Loucy (cell line): ENCODE results near the gene DGKI.

Experiments
- H2AFZ ChIP-seq: fragments of 200-600 bp; sonication (generic); 2 replicates; pipeline ENCODE4 v1.6.0; 2016; ENCODE audit warnings: antibody characterized with exemption, mild to moderate bottlenecking, low read length, moderate library complexity
- H3F3A ChIP-seq: fragments of 200-600 bp; 2 replicates; pipeline ENCODE4 v1.6.0; 2016; ENCODE audit warnings: antibody characterized with exemption, low read depth, mild to moderate bottlenecking
- H3K27me3 ChIP-seq: fragments of 200-600 bp; sonication (generic); 2 replicates; pipeline ENCODE4 v1.6.1; 2014; ENCODE audit warnings: low read length, mild to moderate bottlenecking; ENCODE audit not compliant: insufficient read depth, poor library complexity, severe bottlenecking
- H3K36me3 ChIP-seq: fragments of 200-600 bp; sonication (generic); 2 replicates; pipeline ENCODE4 v1.6.1; 2016; ENCODE audit warnings: low read length; ENCODE audit not compliant: insufficient read depth
- H3K4me1 ChIP-seq: fragments of 200-600 bp; sonication (generic); 2 replicates; pipeline ENCODE4 v1.5.1; 2014; ENCODE audit warnings: low read length, mild to moderate bottlenecking; ENCODE audit not compliant: insufficient read depth, poor library complexity, severe bottlenecking
- H3K4me2 ChIP-seq: fragments of 200-600 bp; sonication (generic); 2 replicates; pipeline ENCODE4 v1.6.0; 2014; ENCODE audit warnings: antibody characterized with exemption, low read length, low read depth, mild to moderate bottlenecking; ENCODE audit not compliant: poor library complexity, severe bottlenecking
- H3K4me3 ChIP-seq: fragments of 200-600 bp; sonication (generic); 2 replicates; pipeline ENCODE4 v1.5.1; 2014; ENCODE audit warnings: low read length, mild to moderate bottlenecking, mixed read lengths; ENCODE audit not compliant: poor library complexity, severe bottlenecking
- H3K79me2 ChIP-seq: fragments of 200-600 bp; sonication (generic); 2 replicates; pipeline ENCODE4 v1.6.1; 2014; ENCODE audit warnings: low read length; ENCODE audit not compliant: insufficient read depth
- H3K9ac ChIP-seq: fragments of 200-600 bp; sonication (generic); 2 replicates; pipeline ENCODE4 v1.6.0; 2014; ENCODE audit warnings: mild to moderate bottlenecking, low read depth, low read length, moderate library complexity; ENCODE audit not compliant: poor library complexity, severe bottlenecking
- H3K9me2 ChIP-seq: fragments of 200-600 bp; sonication (generic); replicated peaks from 2 replicates; pipeline ENCODE4 v1.6.1; 2016; ENCODE audit warnings: low read depth, low read length, mixed read lengths
- H3K9me3 ChIP-seq: fragments of 200-600 bp; sonication (generic); 2 replicates; pipeline ENCODE4 v1.6.1; 2014; ENCODE audit warnings: mild to moderate bottlenecking, antibody characterized with exemption, low read length, low read depth; ENCODE audit not compliant: insufficient read depth
- H4K20me1 ChIP-seq: fragments of 200-600 bp; sonication (generic); 2 replicates; pipeline ENCODE4 v1.6.0; 2014; ENCODE audit warnings: antibody characterized with exemption, low read length, mild to moderate bottlenecking; ENCODE audit not compliant: insufficient read depth, poor library complexity, severe bottlenecking
- CTCF ChIP-seq: fragments of 200-600 bp; sonication (generic); conservative IDR thresholded peaks from 2 replicates; pipeline ENCODE4 v1.5.1; 2014; ENCODE audit warnings: mild to moderate bottlenecking, antibody characterized with exemption, low read length
- EZH2phosphoT487 ChIP-seq: fragments of 200-600 bp; IDR thresholded peaks from 2 replicates; pipeline ENCODE4 v1.6.1; 2018; ENCODE audit warnings: antibody characterized with exemption, mild to moderate bottlenecking, moderate library complexity, borderline replicate concordance

DGKI gene

GRCh38 chr7:137787301-137787976, 59.3 kb downstream of the DGKI start:
- Histone ChIP-seq H3K9me2 (no peaks in the 10 kb centered on the region), H3K9me3 (no peaks in the 10 kb centered on the region), H2AFZ (no peak overlapping the region), H3K4me2 (no peak overlapping the region), H3F3A (no peaks in the 10 kb centered on the region), H3K79me2 (no peaks in the 10 kb centered on the region), H3K4me1 (no peaks in the 10 kb centered on the region), H3K36me3 (no peaks in the 10 kb centered on the region), H4K20me1 (no peaks in the 10 kb centered on the region), H3K4me3 (no peak overlapping the region), H3K9ac (no peak overlapping the region), H3K27me3 (no peaks in the 10 kb centered on the region)
- TF ChIP-seq EZH2phosphoT487 (no peak), CTCF (no peak)

- no peak overlapping the region for H3K9ac ChIP-seq
- H3K79me2 ChIP-seq, result no peaks in the 10 kb centered on the region
- H3K4me2 ChIP-seq, result no peak overlapping the region
- no peaks in the 10 kb centered on the region for H3K36me3 ChIP-seq
- H3K4me3 ChIP-seq, result no peak overlapping the region
- H3K4me1 ChIP-seq, result no peaks in the 10 kb centered on the region
- no peaks in the 10 kb centered on the region for H3K27me3 ChIP-seq
- no peaks in the 10 kb centered on the region for H4K20me1 ChIP-seq
- no peak for TF ChIP-seq CTCF
- TF ChIP-seq EZH2phosphoT487, result no peak
- H3F3A ChIP-seq, result no peaks in the 10 kb centered on the region
- H3K9me3 ChIP-seq, result no peaks in the 10 kb centered on the region
- H2AFZ ChIP-seq, result no peak overlapping the region
- H3K9me2 ChIP-seq, result no peaks in the 10 kb centered on the region
Measured at GRCh38 chr7:137778511-137778910, 68.3 kb downstream of the DGKI start.

- Histone ChIP-seq H2AFZ (no peak overlapping the region), H3K27me3 (no peaks in the 10 kb centered on the region), H3K79me2 (no peaks in the 10 kb centered on the region), H3K4me3 (no peak overlapping the region), H3K4me2 (no peak overlapping the region), H4K20me1 (no peaks in the 10 kb centered on the region), H3K9ac (no peak overlapping the region), H3K4me1 (no peaks in the 10 kb centered on the region), H3K9me3 (no peaks in the 10 kb centered on the region), H3F3A (no peaks in the 10 kb centered on the region), H3K9me2 (no peaks in the 10 kb centered on the region), H3K36me3 (no peaks in the 10 kb centered on the region)
- TF ChIP-seq EZH2phosphoT487 (no peak), CTCF (no peak)
Measured at GRCh38 chr7:137774793-137775201, 72.0 kb downstream of the DGKI start.
